Liver (tissue), 9 donors: ENCODE results near the gene RAX. TPM values are rescaled to one million over a fixed set of nuclear protein-coding genes. Genes with fewer than 3 reads are reported as not detected.

Source experiments
- DNase-seq: peaks from one replicate; pipeline ENCODE4 v3.0.0-alpha.2; 2017; ENCODE audit warnings: low spot score
- H3K27ac ChIP-seq, 2 donors: one replicate each; pipeline ENCODE4 v1.7.0; 2013; ENCODE audit warnings: inconsistent platforms in 2 of 2, low read length in 2 of 2, control low read depth in 1 of 2, low read depth in 1 of 2, mild to moderate bottlenecking in 1 of 2
- H3K27me3 ChIP-seq, 4 donors: one replicate each; pipeline versions ENCODE4 v1.6.1 to v1.7.0; 2013; ENCODE audit warnings: low read length in 3 of 4, inconsistent platforms in 1 of 4, mild to moderate bottlenecking in 1 of 4, moderate library complexity in 1 of 4; ENCODE audit not compliant: control insufficient read depth in 4 of 4, insufficient read depth in 4 of 4
- H3K36me3 ChIP-seq, 4 donors: one replicate each; pipeline versions ENCODE4 v1.6.1 to v1.7.0; 2013; ENCODE audit warnings: low read length in 3 of 4, mild to moderate bottlenecking in 3 of 4, low read depth in 1 of 4, moderate library complexity in 1 of 4; ENCODE audit not compliant: control insufficient read depth in 4 of 4, insufficient read depth in 3 of 4
- H3K4me1 ChIP-seq, 4 donors: one replicate each; pipeline versions ENCODE4 v1.6.1 to v1.7.0; 2013; ENCODE audit warnings: low read length in 3 of 4, mild to moderate bottlenecking in 3 of 4, moderate library complexity in 1 of 4; ENCODE audit not compliant: control insufficient read depth in 4 of 4, insufficient read depth in 4 of 4
- H3K4me3 ChIP-seq, 3 donors: one replicate each; pipeline versions ENCODE4 v1.6.1 to v1.7.0; 2013; ENCODE audit warnings: low read length in 3 of 3, control low read depth in 1 of 3, low read depth in 1 of 3, mild to moderate bottlenecking in 1 of 3
- H3K9ac ChIP-seq, 2 donors: one replicate each; pipeline ENCODE4 v1.7.0; 2013; ENCODE audit warnings: low read length in 2 of 2, mild to moderate bottlenecking in 2 of 2, moderate library complexity in 2 of 2, control low read depth in 1 of 2, low read depth in 1 of 2
- H3K9me3 ChIP-seq, 4 donors: one replicate each; pipeline versions ENCODE4 v1.6.1 to v1.7.0; 2013; ENCODE audit warnings: low read length in 3 of 4; ENCODE audit not compliant: control insufficient read depth in 4 of 4
- ATF3 ChIP-seq: IDR thresholded peaks from 2 replicates; pipeline ENCODE4 v1.6.1; 2016; ENCODE audit warnings: antibody characterized with exemption
- CTCF ChIP-seq: fragments of 150-350 bp; IDR thresholded peaks from 2 replicates; pipeline ENCODE4 v1.5.1; 2017; ENCODE audit warnings: improper control_type of control experiment, low read depth, low read length; ENCODE audit not compliant: missing input control
- FOXA1 ChIP-seq: IDR thresholded peaks from 2 replicates; pipeline ENCODE4 v1.6.1; 2016; ENCODE audit warnings: antibody characterized with exemption
- FOXA2 ChIP-seq: IDR thresholded peaks from 2 replicates; pipeline ENCODE4 v1.6.1; 2016; ENCODE audit warnings: antibody characterized with exemption
- GABPA ChIP-seq, 2 donors: IDR thresholded peaks in 1 of 2; conservative IDR thresholded peaks in 1 of 2; 2 replicates each; pipeline ENCODE4 v1.6.1; 2016; ENCODE audit warnings: antibody characterized with exemption in 2 of 2, mild to moderate bottlenecking in 1 of 2, moderate library complexity in 1 of 2
- JUND ChIP-seq, 2 donors: IDR thresholded peaks; 2 replicates each; pipeline ENCODE4 v1.6.1; 2016; ENCODE audit warnings: antibody characterized with exemption in 2 of 2
- MAX ChIP-seq: IDR thresholded peaks from 2 replicates; pipeline ENCODE4 v1.6.1; 2016; ENCODE audit warnings: antibody characterized with exemption
- NR2F2 ChIP-seq: IDR thresholded peaks from 2 replicates; pipeline ENCODE4 v1.6.1; 2016; ENCODE audit warnings: antibody characterized with exemption
- RXRA ChIP-seq, 2 donors: IDR thresholded peaks; 2 replicates each; pipeline ENCODE4 v1.6.1; 2017 to 2018; ENCODE audit warnings: antibody characterized with exemption in 2 of 2, mild to moderate bottlenecking in 1 of 2
- SP1 ChIP-seq: IDR thresholded peaks from 2 replicates; pipeline ENCODE4 v1.6.1; 2018; ENCODE audit warnings: antibody characterized with exemption, mild to moderate bottlenecking
- ZBTB33 ChIP-seq: IDR thresholded peaks from 2 replicates; pipeline ENCODE4 v1.6.1; 2016; ENCODE audit warnings: antibody characterized with exemption
- WGBS: extraction: QIAGEN DNeasy Blood & Tissue Kit; methylation state at CpG from one replicate; pipeline ENCODE4 v1.1.7; 2013; 5-methylcytosine and 5-hydroxymethylcytosine counted together
- polyA plus RNA-seq, 2 donors: library from polyadenylated mRNA; stranded (reverse) in 1 of 2; unstranded in 1 of 2; fragments of 200-250 nt in 1 of 2; fragments of >200 nt in 1 of 2; fragmentation: Nextera tagmentation in 1 of 2; extraction: Ambion mirVana in 1 of 2; gene quantifications; one replicate each; pipeline versions ENCODE4 v1.2.1 to v1.2.3, GENCODE V29; 2013 to 2015
- total RNA-seq, 2 donors: library from RNA; depleted of rRNA; stranded (reverse); fragments of >200 nt; gene quantifications; one replicate each; pipeline ENCODE4 v1.2.3, GENCODE V29; 2014
- donor health status: healthy.
- donor health status: healthy.
- donor health status: healthy.
- donor health status: healthy.
- donor health status: healthy.

The RAX gene
- total and polyA plus RNA-seq, 4 donors: not detected

- 85% methylated on average over 4 of the region's 4 CpGs for WGBS
- Histone ChIP-seq H3K27me3 (peaks cover 0 to 2% (median 0%) of the 10 kb centered on the region in 4 donors), H3K4me3 (no peak within 1 kb of the TSS), H3K9me3 (no peaks in the 10 kb centered on the region), H3K27ac (no peak within 1 kb of the TSS), H3K36me3 (no peaks in the 10 kb centered on the region), H3K9ac (no peak within 1 kb of the TSS), H3K4me1 (no peaks in the 10 kb centered on the region)
- no peak for DNase-seq
- TF ChIP-seq CTCF: no peak
- TF ChIP-seq MAX: no peak
- no peak for TF ChIP-seq ATF3
- no peak for TF ChIP-seq ZBTB33
These were observed 45.3 kb upstream of the RAX start, which contains the start of gene CPLX4 for GRCh38 chr18:59318460-59319050. Gene CPLX4, minus strand, starts transcription at chr18:59318649. Its CDS starts 187 bp downstream, at chr18:59318462.

GRCh38 chr18:59311631-59312030, 38.4 kb upstream of the RAX start:
- H3K27me3 ChIP-seq: peaks cover 0 to 6% (median 2%) of the 10 kb centered on the region in 4 donors
- no peak overlapping the region for H3K9ac ChIP-seq

More at GRCh38 chr18:59311631-59312030, 38.4 kb upstream of the RAX start:
- no peak for DNase-seq
- WGBS: 85% methylated on average over 7 of the region's 7 CpGs
- Histone ChIP-seq H3K36me3 (no peaks in the 10 kb centered on the region), H3K4me1 (peaks cover 2 to 6% (median 3%) of the 10 kb centered on the region in 4 donors), H3K4me3 (no peak overlapping the region), H3K27ac (no peak overlapping the region), H3K9me3 (no peaks in the 10 kb centered on the region)
- TF ChIP-seq ZBTB33 (no peak), FOXA1 (no peak), CTCF (no peak), FOXA2 (no peak), SP1 (no peak), JUND (IDR thresholded peaks at IDR 0.05) (no peak), GABPA (IDR thresholded peaks at IDR 0.05 in 1 of 2, conservative IDR thresholded peaks at IDR 0.05 in 1 of 2) (no peak), RXRA (IDR thresholded peaks at IDR 0.05) (no peak), NR2F2 (no peak)
